RCC 7860 (cell line): ENCODE measurements around the gene PLPPR2.
"Not testable (repeated sequence)": the region's sequence is repeated elsewhere in the genome, so short reads cannot be mapped to it uniquely, and the experiment has no call there.

Experiments
- DNase-seq: peaks from one replicate; pipeline ENCODE4 v3.0.0-alpha.2; 2015; ENCODE audit warnings: low spot score
- FAIRE-seq: peaks from 2 replicates; lab custom pipeline; 2012; peaks lifted over from hg19 to GRCh38; lab: Jason Lieb, UNC

PLPPR2 gene

DNA sequence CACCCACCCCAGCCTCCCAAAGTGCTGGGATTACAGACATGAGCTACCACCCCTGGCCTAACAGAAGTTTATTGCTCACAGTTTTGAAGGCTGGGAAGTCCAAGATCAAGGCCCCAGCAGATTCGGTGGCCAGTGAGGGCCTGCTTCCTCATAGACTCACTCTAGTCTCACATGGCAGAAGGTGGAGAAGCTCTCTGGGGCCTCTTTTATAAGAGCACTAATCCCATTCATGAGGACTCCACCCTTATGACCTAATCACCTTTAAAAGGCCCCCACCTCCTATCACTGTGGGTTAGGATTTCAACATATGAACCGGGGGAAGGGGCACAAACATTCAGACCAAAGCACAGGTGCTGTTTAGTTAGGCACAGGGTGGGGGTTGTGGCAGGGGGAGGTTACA lies 12.3 kb downstream of the PLPPR2 start:
- no peak for DNase-seq
- no peak for FAIRE-seq

DNA sequence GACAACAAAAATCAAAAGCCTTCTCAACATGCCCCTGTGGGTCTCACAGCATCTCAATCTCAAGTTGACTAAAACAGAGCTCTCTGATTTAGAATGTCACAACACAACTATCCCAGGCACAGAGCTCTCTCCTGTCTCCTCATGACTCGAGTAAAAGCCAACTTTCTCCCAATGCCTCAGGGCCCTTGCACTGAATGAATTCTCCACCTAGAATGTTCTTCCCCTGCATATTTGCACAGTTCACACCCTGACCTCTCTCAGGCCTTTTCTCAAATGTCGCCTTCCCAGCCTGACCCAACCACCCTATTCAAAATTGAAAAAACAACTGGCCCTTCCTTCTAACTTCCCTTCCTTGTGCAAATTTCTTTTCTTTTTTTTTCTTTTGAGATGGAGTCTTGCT lies 15.5 kb downstream of the PLPPR2 start:
- no peak for FAIRE-seq
- no peak for DNase-seq

DNA sequence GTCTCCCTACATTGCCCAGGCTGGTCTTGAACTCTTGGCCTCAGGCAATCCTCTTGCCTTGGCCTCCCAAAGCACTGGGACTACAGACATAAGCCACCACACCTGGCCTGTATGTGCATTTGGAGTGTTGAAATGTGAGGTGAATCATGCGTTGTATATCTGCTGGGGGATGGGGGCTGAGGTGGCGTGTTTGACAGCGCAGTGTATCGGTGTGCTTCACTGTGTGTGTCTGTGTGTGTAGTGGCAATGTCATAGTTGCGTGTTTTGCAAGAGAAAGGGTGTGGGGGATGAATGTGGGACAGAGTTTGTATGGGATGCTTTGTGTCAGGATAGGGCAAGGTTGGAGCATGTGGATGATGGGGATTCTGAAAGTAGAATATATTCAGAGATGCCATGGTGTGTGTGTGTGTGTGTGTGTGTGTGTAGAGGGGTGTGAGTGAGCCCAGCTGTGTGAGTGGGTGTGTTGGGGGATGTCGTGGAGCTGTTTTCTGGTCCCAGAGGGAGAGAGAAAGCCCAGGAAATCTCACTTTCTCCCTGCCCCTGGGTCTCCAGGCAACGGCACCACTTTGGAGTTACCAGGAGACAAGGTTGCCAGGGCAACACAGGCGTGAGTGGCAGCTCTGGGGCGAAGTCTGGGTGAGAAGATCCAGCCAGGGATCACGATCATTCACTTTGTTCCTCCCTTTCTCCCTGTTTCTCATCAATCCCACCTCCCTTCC lies 18.1 kb downstream of the PLPPR2 start:
- no peak for FAIRE-seq
- DNase-seq, result no peak

DNA sequence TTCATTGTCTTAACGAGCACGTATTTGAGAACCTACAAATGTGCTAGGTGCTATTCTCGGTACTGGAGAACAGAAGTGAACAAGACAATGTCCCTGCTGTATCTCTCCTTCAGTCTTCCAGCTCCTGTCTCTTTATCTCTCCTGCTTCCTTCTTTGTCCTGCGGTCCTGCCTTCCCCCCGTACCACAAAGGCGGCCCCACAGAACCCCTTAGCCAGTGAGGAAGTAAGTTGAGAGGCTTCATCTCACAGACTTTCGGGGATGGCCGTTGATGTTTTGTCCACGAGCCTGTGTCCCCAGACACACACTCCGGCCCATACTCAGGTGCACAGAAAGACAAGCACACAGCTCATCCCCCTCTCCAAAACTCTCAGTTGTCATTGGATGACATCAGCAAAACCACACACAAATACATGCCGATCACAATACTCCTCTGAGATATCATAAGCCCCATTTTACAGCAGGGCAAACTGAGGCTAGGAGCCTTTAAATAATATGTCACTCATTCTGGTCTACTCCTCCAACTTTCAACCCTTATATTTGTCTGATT lies 18.7 kb downstream of the PLPPR2 start:
- FAIRE-seq (no peak), DNase-seq (no peak)

DNA sequence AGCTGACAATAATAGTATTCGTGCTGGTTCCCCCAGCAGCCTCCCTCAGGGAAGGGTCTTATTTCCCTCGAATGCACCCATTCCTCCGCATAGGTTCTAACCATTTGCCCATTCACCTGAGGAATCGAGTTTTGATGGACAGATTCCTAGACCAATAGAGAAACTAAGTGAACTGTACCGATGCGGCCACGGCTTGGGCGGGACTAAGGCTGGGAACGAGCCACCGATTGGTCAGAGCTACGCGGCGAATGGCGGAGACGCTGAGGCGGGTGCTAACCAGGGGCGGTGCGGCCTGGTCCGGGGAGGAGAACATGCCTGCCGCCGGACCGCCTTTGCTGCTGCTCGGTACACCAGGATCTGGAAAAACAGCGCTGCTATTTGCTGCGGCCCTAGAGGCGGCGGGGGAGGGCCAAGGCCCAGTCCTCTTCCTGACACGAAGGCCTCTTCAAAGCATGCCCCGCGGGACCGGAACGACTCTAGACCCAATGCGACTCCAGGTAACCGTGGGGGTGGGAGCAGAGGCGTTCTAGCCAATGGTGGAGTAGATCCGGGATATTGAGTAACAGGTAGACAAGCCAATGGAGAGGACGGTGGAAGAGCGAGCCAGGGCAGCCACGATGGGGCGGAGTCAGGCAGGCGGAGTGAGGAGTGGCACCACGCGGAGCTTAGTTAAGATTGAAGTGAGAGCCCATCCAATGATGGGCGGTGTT lies 19.4 kb downstream of the PLPPR2 start, which contains the start of gene SWSAP1:
SWSAP1 (plus strand) TSS at position 234 of the 710 bp plus-strand sequence; CDS start at position 249, 15 bp downstream.
- DNase-seq, result peak; percentile 99
- peak; percentile 95 for FAIRE-seq

DNA sequence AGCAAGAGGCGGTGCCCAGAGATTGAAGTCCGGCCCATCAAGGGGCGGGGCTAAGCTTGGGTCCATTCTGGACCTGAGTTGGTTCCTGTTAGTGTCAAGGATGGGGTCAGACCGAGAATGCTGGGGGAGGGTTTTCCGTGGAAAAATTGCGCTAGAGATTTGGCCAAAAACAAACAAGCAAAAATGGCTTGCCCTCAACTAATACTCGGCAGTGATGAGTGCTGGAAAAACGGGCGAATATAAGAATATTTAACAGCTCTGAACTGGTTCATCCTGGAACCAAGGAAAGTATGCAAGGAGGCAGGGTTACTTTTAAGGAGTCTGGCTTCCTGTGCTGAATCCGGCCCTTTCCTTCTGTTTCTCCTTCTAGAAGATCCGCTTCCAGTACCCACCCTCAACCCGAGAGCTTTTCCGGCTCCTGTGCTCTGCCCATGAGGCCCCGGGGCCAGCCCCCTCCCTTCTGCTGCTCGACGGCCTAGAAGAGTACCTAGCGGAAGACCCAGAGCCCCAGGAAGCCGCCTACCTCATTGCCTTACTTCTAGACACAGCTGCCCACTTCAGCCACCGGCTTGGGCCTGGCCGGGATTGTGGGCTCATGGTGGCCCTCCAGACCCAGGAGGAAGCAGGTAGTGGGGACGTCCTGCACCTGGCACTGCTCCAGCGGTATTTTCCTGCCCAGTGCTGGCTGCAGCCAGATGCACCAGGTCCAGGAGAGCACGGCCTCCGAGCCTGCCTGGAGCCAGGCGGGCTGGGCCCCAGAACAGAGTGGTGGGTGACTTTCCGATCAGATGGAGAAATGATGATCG lies 20.1 kb downstream of the PLPPR2 start:
- DNase-seq (no peak), FAIRE-seq (no peak)

DNA sequence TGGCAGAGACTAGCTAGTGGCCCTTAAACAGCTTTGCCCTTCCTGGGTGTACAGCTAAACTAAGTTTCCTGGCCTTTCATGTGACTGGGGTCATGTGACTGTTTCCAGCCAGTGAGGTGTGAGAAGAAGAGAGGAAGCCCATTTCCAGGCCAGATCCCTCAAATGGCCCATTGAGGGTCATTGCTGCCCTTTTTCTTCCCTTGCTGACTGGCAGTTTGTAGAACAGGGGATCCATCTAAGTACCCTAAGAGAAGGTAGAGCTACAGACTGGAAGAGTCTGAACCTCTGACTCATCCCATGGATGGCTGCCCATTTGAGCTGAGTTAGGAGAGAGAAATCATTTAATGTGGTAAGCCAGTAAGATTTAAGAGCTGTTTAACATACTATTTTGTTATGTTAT lies 22.0 kb downstream of the PLPPR2 start:
- FAIRE-seq, result peak; percentile 80

DNA sequence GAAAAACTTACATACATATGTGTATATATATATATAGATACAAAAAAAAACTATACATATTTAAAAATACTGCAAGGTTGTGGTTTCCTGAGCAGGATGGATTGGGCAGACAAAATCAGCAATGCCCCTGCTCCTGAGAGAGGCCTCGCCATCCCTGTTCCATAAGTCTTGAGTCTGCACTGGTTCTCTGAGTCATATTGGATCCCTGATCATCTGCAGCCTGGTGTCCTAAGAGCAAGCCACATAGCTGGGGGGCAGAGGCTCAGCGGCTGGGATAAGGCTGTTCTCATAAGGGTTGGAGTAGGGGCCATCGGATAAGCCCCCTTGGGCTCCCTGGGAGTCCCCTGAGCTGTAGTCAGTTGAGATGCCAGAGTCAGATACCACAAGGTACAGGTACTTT lies 22.5 kb downstream of the PLPPR2 start:
- FAIRE-seq, result no peak
- peak; percentile 27 for DNase-seq

More for the DNA sequence above, 22.0 kb downstream of the PLPPR2 start:
- peak; percentile 79 for DNase-seq

DNA sequence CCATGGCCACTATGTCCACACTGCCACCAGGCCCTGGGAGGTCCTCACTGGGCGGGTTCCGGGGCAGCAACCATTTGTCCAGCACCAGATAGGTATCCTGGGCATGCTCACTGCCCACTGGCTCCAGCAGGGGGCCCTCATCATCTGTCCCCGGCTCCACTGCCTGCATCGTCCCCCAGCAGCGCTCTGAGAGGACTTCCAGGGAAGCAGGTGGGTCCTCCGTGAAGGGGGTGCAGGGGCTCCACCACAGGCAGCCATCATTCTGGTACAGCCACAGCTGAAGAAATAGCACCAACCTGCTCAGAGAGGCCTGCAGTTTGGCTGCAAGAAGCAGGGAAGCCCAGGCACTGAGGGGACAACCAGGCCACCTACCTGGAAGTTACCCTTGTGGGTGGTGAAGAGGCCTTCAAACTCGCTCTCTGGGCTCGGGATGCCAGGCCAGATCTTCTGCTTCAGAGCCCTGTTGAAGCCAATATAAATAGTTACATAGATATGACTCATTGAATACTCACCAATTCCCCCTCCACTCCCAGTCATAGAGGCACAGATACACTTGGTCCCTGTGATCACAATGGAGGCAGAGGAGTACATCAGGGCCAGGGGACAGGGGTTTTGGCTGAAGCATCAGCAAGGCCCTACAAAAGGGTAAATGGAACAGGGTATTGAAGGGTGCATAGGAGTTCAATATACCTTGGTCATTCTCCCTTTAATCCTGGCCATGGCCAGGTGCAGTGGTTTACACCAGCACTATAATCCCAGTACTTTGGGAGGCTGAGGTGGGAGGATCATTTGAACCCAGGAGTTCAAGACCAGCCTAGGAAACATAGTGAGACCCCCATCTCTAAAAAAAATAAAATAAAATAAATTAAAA lies 23.3 kb downstream of the PLPPR2 start:
- FAIRE-seq, result peak; percentile 63
- DNase-seq, result peak; percentile 87

DNA sequence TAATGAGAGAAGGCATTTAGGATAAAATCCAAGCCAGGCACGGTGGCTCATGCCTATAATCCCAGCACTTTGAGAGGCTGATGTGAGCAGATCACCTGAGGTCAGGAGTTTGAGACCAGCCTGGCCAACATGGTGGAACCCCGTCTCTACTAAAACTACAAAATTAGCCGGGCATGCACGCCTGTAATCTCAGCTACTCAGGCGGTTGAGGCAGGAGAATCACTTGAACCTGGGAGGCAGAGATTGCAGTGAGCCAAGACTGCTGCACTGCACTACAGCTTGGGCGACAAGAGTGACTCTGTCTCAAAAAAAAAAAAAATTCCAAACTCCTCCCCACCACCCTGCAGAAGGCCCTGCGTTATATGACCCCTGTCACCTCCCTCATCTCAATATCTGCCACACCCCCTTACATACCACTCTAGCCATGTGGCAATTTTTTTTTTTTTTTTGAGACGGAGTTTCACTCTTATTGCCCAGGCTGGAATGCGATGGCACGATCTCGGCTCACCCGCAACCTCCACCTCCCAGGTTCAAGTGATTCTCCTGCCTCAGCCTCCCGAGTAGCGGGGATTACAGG lies 24.1 kb downstream of the PLPPR2 start:
- not testable (repeated sequence) for DNase-seq, FAIRE-seq

DNA sequence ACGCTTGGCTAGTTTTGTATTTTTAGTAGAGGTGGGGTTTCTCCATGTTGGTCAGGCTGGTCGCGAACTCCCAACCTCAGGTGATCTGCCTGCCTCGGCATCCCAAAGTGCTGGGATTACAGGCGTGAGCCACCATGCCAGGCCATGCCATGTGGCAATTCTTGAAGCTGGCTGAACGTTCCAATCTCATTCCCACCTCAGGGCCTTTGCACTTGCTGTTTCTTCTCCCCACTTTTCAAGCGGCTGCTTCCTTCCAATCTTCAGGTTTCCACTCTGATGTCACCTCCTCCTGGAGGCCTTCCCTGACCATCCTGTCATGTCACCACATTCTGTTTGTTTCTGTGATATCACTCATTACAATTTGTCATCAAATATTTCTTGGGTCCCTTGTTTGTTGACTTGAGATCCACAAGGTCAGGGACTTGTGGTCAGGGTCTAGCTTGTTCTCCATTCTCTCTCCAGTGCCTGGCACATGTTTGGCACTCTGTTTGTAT lies 24.7 kb downstream of the PLPPR2 start:
- FAIRE-seq (no peak), DNase-seq (no peak)

DNA sequence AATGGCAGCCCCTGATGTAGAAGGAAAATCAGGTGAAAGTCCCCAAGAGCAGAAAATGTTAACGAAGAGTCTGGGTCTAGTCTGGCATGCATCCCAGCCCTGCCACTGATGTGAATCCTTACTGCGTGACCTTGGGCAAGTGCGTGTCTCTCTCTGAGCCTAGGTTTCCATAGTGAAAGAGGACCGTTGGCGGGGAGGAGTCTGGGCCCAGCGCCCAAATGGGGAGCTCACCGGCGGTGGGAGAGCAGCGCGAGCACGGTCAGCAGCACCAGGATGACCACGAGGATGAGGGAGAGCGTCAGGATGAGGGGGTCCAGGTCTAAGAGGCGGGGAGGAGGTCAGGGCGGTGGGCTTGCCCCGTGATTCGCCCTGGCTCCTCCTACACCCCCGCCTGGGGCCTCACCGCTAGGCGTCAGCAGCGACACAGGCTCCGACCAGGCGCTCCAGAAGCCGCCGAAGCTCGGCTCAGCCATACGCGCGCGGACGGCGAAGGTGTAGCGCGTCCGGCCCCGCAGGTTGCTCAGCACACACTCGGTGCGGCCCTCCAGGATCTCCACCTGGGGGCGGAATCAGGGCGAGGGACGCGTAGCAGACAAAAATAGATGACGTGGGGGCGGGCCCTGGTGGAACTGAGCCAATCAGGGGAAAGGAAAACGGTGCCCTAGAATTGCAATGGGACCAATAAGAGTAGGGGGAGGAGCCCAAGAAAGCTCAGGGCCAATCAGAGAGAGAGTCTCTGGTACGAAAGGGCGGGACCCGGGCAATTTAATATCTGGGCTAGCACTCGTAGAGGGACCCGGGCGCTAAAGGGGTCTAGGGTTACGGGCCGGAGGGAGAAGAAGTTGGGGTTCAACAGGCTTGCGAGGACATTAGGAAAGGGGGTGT lies 25.7 kb downstream of the PLPPR2 start:
- FAIRE-seq (peak; percentile 83), DNase-seq (peak; percentile 95)

DNA sequence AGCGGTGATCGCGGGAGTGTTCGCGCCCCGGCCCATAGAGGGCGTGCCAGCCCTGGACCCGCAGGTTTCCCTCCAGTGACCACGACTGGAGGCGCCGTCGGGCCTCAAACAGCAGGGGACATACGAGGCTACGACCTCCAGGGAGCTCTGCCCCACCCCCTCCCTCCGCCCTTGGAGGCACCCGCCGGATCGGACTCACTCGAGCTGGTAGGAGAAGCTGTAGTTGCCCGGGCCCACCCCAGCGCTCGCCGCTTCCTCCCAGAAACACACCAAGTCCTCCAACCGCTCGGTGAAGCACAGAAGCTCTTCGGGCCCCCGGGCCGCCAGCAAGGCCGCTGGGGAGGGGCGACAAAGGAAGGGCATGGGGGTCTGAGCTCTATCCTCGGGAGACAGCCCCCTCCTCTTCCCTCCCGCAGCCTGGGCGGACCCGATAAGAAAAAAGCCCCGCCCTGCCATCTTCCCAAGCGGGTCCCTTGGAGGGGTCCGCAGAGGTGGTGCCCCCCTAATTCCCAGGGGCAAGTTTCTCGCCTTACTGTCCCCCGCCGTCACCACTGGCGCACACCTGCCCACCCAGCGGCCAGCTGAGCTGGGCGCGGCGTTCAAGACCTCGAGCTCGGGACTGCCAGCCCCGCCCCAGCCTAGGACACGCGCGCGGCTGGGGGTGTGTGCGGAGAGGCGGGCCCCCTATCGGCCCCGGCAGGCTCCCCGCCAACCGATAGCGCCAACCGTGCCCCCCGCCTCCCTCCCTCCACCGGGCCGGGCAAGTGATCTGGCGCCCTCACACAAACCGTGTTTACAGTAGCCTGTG lies 27.9 kb downstream of the PLPPR2 start:
- DNase-seq (no peak), FAIRE-seq (no peak)

DNA sequence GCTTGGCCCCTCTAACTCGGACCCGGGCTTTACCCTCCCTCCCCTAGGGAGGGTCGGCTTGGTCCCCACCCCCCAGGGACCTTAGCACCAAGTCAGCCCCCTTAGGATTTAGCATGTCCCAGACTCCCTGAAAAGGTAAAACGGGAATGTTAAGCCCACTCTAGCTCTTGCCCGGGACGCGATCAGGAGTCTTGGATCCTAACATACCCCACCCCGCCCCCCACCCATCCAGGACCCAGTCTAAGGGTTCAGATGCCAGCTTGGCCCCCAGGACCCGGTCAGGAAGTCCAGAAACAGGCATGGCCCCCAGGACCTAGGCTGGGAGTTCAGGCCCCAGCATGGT lies 28.4 kb downstream of the PLPPR2 start:
- no peak for FAIRE-seq
- DNase-seq, result no peak

DNA sequence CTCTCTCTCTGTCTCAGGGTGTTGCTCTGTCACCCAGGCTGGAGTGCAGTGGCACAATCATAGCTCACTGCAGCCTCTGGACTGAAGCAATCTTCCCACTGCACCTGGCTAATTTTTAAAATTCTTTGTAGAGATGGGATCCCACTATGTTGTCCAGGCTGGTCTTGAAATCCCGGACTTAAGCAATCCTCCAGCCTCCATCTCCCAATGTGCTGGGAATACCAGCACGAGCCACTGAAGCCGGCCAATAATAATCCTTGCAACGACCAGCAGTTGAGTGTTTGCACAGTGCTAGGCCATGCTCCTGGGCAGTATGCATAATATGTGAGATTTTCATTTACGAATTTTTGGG lies 29.5 kb downstream of the PLPPR2 start:
- no peak for DNase-seq
- no peak for FAIRE-seq

DNA sequence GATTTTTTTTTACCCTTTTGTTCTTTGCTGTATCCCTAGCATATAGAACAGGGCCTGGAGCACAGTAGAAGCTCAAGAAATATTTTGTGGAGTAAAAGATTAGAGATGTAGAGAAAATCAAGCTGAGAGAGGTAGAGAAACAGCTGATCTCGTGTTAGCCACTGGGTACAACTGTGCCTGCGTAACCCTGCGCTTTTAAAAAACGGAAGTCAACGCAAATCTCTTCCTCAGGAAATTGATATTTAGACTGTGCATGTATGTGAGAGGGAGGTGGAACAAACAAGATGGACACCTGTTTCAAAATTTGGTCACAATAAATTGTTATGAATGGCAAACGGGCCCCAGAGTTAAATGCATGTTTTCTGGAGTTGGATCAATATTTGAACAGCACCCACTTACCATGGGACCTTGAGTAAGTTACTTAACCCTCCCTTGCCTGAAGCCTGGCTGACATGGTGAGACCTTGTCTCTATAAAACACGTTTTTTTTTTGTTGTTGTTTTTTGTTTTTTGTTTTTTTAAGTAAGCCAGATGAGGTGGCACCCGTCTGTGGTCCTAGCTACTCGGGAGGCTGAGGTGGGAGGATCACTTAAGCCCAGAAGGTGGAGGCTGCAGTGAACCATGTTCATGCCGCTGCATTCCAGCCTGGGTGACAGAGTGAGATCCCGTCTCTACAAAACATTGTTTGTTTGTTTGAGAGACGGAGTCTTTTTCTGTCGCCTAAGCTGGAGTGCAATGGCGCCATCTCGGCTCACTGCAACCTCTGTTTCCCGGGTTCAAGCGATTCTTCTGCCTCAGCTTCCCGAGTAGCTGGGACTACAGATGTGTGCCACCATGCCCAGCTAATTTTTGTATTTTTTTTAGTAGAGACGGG lies 32.2 kb downstream of the PLPPR2 start:
- no peak for DNase-seq

DNA sequence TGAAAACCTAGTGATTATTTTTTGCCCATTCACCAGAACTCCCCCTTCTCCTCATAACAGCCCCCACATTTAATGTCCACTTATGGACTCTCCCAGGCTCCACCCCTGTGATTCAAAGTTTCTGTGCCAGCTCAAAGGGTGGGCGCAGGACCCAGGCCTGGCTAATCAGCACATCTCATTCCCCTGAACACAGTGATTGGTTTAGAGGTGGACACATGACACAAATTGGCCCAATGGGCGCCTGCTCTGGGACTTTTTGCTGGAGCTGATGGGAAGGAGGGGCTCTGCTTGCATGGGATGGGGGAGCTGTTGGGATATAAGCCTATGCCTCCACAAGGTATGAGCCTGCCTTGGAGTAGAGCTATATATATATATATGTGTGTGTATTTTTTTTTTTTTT lies 35.1 kb downstream of the PLPPR2 start:
- FAIRE-seq (no peak), DNase-seq (no peak)

More for the DNA sequence above, 32.2 kb downstream of the PLPPR2 start:
- no peak for FAIRE-seq
